CD4-positive, alpha-beta T cell treated with Interleukin-1 beta for 1 hour (primary cell): ENCODE results near the gene SART3.
"Not testable (repeated sequence)": the region's sequence is repeated elsewhere in the genome, so short reads cannot be mapped to it uniquely, and the experiment has no call there.

Experiments
- DNase-seq, 2 donors: peaks; one replicate each; pipeline ENCODE4 v3.0.0-alpha.2; 2020 to 2022

The SART3 gene

DNA sequence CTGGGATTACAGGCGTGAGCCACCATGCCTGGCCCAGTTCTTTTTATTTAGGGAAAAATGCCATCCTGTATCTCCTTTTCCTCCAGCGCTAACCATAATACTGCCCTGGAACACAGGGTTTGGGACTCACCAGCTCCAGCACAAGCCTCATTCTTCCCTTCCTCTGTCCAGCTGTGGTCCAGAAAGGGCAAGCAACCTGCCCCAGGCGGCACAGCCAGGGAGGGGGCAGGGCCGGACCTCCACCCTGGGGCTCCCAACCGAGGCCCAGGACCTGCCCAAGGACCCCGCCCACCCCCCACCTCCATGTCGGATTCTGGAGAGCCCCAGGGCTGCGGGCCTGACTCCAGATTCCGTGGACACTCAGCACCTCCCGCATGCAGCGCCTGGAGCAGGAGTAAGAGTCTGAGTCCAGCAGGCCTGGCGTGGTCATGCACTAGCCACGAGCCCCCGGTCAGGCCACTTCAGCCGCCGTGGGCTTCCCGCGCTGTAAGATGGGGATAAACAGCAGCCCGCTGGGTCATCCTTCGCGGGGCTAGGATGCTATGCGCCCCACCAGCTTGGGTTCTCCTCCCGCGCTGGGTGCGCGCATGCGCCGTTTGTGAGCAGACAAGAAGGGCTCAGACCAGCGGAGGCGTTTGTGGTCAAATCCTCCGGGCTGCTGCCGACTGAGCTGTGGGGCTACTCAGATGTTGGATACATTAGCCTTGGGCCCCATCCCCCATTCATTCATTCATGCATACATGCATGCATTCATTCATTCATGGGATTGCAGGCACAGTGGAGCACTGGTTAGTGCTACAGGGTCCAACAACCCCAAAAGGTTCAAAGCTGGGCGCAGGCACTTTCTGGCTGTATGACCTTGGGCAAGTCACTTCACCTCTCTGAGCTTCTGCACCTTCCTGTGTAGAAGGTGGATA, 20.6 kb upstream of the SART3 start:
- no peak for DNase-seq

DNA sequence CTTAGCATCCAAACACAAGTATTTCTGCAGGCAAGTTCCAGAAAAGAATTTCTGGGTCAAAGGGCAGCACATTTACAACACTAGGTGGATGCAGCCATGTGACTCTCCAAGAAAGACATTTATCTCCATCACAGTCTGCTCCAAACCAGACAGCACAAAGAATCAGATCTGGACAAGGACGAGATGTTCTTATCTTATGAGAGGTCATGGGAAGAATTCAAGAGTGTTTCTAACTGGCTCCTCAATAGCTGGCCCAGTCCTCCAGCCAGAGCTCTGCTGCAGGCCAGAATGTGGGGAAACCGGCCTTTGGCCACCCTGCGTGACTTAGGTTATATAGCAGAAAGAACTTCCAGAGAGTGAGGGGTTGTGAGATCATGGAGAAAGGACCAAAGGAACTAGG, 19.6 kb upstream of the SART3 start:
- no peak for DNase-seq

DNA sequence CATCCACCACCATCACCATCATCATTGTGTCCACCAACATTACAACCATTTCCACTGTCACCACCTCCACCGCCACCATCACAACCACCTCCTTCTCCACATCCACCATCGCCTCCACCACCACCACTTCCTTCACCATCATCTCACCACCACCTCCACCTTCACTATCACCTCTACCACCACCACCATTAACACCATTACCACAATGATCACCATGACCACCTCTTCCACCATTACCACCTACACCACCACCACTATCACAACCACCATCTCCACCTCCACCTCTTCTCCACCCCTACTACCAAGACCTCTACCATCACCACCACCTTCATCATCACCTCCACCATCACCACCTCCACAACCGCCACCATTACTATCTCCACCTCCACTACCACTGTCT, 17.8 kb upstream of the SART3 start:
- no peak for DNase-seq

DNA sequence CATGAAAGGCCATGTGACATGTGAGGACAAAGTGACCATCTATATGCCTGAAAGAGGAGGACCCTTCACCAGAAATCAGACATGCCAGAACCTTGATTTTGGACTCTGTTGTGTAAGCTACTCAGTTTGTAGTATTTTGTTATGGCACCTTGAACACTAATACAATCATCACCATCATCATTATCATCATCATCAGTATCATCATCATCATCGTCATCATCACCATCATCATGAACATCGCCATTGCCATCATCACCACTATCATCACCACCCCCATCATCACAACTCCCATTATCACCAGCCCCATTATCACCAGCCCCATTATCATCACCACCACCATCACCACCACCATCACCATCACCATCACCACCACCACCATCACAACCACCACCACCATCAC, 17.3 kb upstream of the SART3 start:
- no peak for DNase-seq

DNA sequence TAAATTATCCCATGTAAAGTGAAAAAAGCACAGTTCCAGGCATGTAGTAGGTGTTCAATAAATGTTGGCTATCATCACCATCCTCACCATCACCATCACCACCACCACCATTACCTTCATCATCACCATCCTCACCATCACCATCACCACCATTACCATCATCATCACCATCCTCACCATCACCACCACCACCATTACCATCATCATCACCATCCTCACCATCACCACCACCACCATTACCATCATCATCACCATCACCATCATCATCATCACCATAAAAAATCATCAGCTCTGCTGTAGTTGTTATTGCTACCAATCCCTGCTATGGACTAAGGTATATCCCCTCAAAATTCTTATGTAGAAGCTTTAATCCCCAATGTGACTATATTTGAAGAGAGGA, 16.5 kb upstream of the SART3 start:
- DNase-seq = no peak

DNA sequence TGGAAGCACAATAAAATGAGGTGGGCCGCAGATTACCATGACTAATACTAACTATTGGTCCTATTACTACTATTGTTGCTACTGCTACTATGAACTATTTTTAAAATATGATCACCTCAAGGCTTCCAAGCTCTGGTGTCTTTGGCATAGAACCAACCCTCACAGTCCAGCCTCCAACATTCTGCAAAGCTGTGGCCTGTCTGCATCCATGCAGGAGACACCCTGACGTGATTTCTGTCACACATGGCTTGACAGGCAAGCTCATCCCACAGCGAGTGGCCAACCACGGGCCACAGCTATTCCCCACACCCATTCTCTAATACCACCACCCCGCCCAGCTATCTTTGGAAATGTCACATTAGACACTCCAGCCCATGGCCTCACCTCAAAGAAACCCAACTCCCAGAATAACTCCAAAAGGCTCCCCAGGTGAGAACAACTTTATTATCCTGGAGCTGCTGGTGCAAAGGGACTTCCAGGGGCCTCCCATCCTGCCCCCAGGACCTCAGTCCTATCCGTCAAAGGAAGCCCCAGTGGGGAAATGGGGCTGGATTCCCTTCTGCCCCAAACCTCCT, 15.8 kb upstream of the SART3 start:
- DNase-seq = no peak

DNA sequence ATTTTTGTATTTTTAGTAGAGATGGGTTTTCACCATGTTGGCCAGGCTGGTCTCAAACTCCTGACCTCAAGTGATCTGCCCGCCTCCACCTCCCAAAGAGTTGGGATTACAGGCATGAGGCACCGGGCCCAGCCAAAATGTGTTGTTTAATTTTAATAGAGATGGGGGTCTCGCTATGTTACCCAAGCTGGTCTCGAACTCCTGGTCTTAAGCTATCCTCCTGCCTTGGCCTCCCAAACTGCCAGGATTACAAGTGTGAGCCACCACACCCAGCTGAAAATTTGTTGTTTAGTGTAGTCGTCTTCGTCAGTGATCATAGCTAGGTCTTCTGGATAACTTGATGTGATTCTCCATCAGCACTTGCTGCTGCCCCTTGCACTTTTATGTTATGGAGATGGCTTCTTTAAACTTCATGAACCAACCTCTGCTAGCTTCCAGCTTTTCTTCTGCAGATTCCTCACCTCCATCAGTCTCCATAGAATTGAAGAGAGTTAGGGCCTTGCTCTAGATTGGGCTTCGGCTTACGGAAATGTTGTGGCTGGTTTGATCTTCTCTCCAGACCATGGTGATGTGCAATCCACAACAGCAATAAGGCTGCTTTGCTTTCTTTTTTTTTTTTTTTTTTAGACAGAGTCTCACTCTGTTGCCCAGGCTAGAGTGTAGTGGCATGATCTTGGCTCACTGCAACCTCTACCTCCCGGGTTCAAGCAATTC, 14.4 kb upstream of the SART3 start:
- no peak for DNase-seq

DNA sequence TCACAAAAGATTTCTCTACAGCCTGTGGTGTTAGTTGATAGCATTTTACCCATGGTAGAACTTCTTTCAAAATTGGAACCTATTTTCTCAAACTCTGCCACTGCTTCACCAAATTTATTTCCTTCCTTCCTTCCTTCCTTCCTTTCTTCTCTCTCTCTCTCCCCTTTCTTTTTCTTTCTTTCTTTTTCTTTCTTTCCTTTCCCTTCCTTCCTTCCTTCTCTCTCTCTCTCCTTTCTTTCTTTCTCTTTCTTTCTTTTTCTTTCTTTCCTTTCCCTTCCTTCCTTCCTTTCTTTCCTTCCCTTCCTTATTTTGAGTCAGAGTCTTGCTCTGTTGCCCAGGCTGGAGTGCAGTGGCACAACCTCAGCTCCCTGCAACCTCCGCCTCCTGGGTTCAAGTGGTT, 13.3 kb upstream of the SART3 start:
- DNase-seq = not testable (repeated sequence)

DNA sequence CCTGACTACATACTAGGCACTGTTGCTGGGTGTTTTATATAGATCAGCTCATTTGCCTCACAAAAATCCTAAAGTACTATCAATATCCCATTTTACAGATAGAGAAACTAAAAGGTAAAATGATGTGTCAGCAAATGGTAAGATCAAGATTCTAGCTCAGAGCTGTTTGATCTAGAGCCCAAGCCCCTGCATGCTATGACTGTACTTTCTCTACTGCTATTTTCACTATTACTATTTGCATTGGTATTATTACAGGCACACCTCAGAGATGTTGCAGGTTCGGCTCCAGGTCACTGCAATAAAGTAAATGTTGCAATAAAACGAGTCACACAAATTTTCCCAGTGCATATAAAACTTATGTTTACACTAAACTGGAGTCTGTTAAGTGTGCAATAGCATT, 12.3 kb upstream of the SART3 start:
- DNase-seq = no peak

DNA sequence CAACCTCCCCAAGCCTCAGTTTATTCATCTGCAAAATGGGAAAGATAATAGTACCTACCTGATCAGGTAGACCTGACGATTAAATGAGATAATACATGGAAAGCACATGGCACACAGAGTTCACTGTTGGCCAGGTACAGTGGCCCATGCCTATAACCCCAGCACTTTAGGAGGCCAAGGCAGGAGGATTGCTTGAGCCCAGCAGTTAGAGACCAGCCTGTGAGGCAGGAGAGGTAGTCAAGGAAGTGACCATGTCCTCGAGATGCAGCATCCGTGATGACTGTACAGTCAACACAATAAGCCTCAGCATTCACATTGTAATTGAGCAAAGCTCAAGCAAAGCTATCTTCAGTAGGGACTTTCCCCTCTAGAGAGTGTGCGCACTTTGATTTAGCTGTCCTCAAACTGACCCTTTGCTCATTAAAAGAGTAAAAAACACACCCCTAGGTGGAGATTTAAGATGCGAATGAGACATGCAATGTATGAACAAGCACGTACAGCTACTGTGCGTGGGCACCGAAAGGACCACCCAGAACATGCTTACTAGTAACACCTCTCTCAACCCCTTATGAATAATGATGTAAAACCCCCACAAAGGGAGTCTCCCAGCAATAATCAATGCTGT, 11.3 kb upstream of the SART3 start:
- DNase-seq = no peak

DNA sequence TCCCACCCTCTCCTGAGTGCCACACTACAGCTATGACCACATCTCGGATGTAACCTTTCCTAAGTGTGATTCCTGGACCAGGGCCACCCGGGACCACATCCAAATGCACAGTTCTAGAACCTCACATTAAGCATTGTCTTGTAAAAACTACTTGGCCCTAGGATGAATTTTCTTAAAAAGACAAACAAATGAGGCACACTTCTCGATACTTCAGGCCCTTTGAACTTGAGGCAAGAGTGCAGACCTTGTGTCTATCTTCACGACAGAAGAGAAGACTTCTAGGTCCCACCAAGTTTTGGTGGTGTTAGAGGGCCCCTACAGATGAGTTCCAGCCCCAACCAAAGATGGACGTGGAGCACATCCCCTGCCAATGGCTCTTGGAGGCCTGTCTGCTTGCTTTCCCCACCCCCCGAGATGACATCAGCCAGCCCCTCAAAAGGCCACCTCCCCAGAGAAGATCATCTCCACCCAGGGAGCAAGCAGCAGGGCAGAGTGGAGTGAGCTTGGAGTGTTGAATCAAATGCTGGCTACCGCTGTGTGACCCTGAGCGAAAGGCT, 10.7 kb upstream of the SART3 start:
- DNase-seq = no peak

DNA sequence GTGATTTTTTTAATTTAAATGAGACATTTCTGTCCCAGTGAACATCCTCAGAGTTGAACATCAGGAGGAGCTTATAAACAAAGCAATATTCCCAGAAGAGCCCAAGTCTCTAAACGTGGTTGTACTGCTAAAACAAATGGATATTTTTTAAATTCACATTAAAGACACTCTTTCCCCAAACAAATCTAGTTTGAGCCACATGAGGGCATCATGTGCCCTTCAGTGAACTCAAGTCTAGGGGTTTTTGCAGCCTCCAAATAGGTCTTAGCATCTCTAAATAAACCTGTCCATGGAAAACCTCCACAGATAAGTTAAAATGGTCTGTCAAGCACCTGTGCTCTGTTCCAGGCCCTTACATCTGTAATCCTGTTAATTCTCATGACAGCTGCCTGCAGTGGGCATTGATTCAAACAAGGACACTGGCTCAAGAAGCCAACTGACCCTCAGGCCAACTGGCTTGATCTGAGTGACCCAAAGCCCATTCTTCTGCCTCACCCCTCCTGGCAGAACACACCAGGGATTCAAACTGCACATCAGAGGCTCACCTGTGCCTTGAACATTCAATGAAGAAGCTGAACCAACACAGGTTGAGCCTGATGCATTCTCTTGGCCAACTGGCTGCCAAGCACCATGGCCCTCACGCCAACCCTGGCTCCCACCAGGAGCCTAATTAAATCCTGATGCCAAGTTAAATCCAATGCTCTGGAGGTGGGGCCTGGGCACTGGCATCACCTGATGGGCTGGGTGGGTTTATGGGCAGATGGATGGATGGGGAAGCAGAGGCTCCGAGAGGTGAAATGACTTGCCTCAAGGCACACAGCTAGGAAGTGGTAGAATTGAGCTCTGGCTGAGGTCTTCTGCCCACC, 10.0 kb upstream of the SART3 start:
- peak in 1 of 2 donors; percentile 21 for DNase-seq

DNA sequence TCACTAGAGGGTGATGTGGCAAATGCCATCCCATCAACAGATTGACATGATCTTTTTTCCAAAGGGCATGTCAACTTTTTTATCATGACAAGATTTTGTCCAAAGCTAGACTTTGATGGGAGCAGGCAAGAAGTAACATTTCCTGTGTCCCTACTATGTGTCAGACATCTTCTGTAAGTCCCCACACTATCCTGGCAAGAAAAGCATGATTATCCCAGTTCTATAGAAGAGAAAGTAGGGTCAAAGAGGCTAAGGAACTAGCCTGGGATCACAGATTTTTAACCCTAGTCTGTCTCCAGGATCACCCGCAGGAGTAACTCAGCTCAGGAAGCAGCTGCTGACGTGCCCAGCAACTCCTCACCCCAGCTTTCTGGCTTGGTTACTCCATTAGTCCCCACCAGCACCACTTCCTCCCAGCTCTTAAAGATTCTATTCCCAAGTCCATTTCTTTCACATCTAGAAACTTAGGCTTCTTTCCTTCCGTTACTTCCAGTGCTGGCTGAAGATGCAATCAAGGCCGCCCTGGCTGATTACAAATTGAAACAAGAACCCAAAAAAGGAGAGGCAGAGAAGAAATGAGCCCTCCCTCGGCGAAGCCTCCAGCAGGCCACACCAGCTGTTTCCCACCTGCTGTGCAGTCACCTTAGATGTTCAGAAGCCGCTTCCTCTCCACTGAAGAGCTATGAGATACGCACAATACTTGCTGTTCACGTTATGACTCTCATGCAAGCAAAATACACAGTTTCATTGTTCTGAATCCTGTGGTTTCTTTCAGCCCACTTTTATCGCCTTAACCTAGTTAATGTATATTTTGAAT, 7.6 kb upstream of the SART3 start:
- peak; percentile 68 to 74 for DNase-seq

DNA sequence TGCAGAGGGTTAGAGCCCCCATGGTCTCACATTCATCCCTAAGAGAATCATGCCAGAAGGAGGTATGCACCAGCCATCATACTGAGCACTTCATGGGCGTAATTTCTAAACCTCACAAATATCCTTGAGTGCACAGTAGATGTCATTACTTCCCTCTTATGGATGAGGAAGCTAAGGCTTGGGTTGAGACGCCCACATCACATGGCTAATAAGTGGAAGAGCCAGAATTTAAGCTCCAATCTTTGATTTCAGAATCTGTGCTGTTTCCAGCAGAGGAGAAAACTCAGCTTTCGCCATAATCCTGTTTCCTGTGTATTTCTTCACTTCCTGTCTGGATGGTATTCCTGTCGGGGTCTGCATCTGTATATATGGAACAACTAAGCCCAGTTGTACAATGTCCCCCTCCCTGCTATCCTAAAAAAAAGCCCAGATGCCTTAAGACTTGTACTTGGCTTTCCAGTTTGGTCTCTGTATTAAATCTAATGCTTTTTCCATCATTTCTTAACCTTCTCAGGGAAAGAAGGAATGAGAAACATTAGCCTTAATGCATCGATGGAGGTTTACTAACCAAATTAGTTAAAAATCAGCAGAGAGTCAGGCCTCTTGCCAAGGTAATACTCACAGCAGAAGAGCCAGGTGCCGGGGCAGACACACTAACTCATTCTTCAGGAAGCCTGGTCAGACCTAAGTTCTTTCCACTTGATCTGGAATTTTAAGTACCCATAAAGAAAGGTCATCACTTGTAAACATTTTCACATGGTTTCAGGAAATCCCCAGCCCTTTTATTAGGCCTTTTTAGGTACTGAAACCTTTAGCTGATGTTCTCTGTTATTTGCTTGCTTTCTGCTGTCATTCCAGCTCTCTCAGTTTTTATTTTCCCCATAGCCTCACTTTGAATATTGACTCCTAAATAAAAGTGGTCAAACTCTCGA, 6.7 kb upstream of the SART3 start:
- no peak for DNase-seq

DNA sequence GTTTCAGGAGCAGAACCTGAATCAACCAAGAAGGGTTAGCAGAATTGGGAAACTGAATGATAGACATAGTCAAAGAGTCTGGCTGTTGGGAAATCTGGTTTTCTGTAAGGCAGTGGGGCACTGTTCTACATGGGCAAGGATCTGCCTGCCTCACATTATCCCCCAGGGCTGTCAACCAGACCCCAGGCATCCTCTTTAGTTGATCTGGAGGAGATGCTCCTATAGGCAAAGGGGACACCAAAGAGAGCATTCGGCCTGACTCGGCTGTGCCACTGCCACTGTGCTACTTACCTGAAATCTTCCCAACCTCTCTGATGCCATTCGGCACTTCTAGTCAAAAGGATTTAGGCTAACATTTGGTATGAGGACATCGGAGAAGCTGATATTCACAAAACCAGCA, 5.5 kb upstream of the SART3 start:
- DNase-seq = no peak

DNA sequence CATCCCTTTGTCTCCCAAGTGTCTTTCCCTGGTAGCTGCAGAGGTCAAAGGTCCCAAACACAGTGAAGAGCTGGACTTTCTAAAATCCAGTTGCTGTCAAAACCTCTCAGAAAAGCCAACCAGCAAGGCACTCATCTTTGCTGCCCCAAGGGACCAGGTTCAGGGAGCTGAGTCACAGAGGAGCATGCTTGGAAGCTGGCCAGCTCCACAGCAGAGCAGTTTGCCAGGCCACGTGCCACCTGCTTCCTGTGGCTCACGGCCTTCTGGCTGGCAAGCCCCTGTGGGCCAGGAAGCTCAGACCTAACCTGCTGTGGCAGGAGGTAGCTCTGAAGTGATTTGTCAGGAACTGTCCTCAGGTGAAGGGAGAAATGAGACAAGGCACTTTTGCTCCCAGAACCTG, 5.0 kb upstream of the SART3 start:
- DNase-seq = peak; percentile 57 to 66

DNA sequence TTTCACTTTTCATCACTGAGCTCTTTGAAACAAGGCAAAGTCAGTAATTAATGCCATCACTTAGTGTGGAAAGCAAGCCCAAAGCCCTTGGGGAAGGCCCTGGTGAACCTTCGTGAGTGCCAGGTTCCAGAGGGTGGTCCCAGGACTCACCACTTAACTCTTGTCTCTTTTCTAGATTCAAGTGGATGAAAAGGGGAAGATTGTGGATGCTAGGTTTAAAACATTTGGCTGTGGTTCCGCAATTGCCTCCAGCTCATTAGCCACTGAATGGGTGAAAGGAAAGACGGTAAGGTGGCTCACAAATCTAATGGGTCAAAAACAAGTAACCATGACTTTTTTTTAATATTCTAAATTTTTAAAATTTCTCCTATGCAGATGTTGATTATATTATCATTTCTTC, 4.2 kb upstream of the SART3 start:
- DNase-seq = no peak

DNA sequence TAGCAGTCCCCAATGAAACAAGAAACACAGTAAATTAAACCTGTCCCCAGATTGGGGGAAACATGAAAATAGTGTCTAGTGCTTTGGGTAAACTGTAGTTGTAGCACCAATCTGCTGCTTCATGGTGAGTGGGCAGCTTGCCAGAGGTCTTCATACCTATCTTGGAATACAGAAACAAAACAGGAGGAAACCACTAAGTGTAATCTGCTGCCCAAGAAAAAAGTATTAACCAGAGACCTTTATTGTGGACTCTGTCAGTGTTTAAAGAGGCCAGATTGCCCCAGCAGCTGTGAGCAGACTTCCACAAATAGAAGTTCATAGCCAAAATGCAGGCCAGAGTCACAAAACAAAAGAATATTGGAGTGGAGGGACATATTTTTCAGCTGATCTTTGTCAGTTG, 3.8 kb upstream of the SART3 start:
- no peak for DNase-seq

DNA sequence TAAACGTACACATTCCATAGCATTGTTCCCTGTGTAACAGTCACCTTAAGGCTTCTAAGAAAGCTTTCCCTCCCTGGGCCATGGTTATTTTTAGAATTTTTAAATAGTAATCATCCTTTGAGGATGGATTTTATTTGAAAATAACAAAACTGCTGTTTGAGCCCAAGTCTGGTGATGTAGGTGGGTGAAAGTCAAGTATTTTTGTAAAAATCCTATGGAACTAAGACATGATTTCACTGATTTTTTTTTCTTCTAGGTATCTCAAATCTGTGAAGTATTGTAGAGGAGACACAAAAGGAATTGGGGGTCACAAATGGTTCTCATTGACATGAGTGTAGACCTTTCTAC, 2.8 kb upstream of the SART3 start:
- no peak for DNase-seq

DNA sequence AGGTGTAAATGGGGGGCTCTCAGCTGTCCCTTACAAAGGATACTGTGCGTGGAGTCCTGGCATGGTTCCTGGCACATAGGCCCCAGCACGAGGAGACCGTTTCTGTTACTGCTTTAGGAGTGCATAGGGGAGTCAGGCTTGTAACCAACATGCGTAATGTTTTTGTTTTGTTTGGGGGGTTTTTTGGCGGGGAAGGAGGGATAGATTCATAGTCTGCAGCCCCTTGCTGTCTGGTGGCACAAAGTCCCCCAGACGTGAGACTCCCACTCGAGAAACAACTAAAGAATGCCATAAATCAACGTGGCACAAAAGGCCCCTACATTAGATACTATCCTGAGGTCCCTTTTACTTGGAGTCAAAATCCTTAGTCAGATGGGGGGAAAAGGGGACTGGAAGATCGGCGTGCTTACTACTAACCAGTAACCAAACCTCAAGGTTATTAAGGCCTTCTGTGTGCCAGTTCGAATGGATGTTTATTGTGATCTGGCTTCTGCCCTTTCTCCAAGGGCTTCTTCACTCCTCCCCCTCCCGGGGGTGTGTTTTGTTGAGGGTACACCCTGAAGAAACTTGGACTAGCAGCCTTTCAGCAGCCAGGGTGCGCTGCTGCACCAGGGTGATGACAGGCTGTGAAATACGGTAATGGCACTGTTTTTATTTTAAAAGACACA, 2.3 kb upstream of the SART3 start:
- peak; percentile 89 to 90 for DNase-seq
